ENCODE data around the gene STK32B.
"Not testable (repeated sequence)": the region's sequence is repeated elsewhere in the genome, so short reads cannot be mapped to it uniquely, and the experiment has no call there.

The STK32B gene

GRCh38 chr4:5266991-5267390, 215.7 kb downstream of the STK32B start:
- DNase-seq (ENCODE audit: low read depth), result no peak

- DNase-seq (ENCODE audit: low read depth), result no peak
Observed at GRCh38 chr4:5267408-5267807, 216.1 kb downstream of the STK32B start.

GRCh38 chr4:5276475-5277075, 225.3 kb downstream of the STK32B start:
- DNase-seq (ENCODE audit: low read depth), result no peak

- DNase-seq (ENCODE audit: low read depth), result no peak
Observed at GRCh38 chr4:5277079-5277478, 225.8 kb downstream of the STK32B start.

GRCh38 chr4:5278213-5278612, 226.9 kb downstream of the STK32B start:
- DNase-seq (ENCODE audit: low read depth), result no peak

- not testable (repeated sequence) for DNase-seq (ENCODE audit: low read depth)
Observed at GRCh38 chr4:5280069-5280468, 228.8 kb downstream of the STK32B start.

- no peak for DNase-seq (ENCODE audit: low read depth)
Observed at GRCh38 chr4:5280828-5281227, 229.5 kb downstream of the STK32B start.

- no peak for DNase-seq (ENCODE audit: low read depth)
Observed at GRCh38 chr4:5283837-5284236, 232.6 kb downstream of the STK32B start.

- no peak for DNase-seq (ENCODE audit: low read depth)
Observed at GRCh38 chr4:5284517-5284916, 233.2 kb downstream of the STK32B start.

- DNase-seq (ENCODE audit: low read depth), result no peak
Observed at GRCh38 chr4:5292101-5292500, 240.8 kb downstream of the STK32B start.

- not testable (repeated sequence) for DNase-seq (ENCODE audit: low read depth)
Observed at GRCh38 chr4:5298000-5298787, 246.9 kb downstream of the STK32B start.

- no peak for DNase-seq (ENCODE audit: low read depth)
Observed at GRCh38 chr4:5300283-5300682, 249.0 kb downstream of the STK32B start.

- no peak for DNase-seq (ENCODE audit: low read depth)
Observed at GRCh38 chr4:5307928-5308327, 256.6 kb downstream of the STK32B start.

- DNase-seq (ENCODE audit: low read depth), result no peak
Observed at GRCh38 chr4:5322321-5322720, 271.0 kb downstream of the STK32B start.

GRCh38 chr4:5330339-5330989, 279.2 kb downstream of the STK32B start:
- no peak for DNase-seq (ENCODE audit: low read depth)

GRCh38 chr4:5337731-5338130, 286.5 kb downstream of the STK32B start:
- DNase-seq (ENCODE audit: low read depth), result no peak

- no peak for DNase-seq (ENCODE audit: low read depth)
Observed at GRCh38 chr4:5338531-5338930, 287.3 kb downstream of the STK32B start.

- no peak for DNase-seq (ENCODE audit: low read depth)
Observed at GRCh38 chr4:5340991-5341451, 289.7 kb downstream of the STK32B start.

GRCh38 chr4:5341526-5341925, 290.2 kb downstream of the STK32B start:
- DNase-seq (ENCODE audit: low read depth), result no peak

GRCh38 chr4:5355846-5356245, 304.6 kb downstream of the STK32B start:
- no peak for DNase-seq (ENCODE audit: low read depth)

- no peak for DNase-seq (ENCODE audit: low read depth)
Observed at GRCh38 chr4:5357870-5358269, 306.6 kb downstream of the STK32B start.

- DNase-seq (ENCODE audit: low read depth), result no peak
Observed at GRCh38 chr4:5361968-5362367, 310.7 kb downstream of the STK32B start.

- no peak for DNase-seq (ENCODE audit: low read depth)
Observed at GRCh38 chr4:5364406-5364805, 313.1 kb downstream of the STK32B start.

Measured in stimulated activated CD4-positive, alpha-beta T cell treated with anti-CD3 and anti-CD28 coated beads, Interleukin-2, amount 100 ng/mL, for 4 hours (primary cell).